Measurements from ENCODE around the gene NEURL3. TPM values are rescaled to one million over a fixed set of nuclear protein-coding genes. Genes with fewer than 3 reads are reported as not detected.

The NEURL3 gene
- total and polyA plus RNA-seq, 12 donors, result 0.03 to 0.41 (median 0.18) TPM; not detected in 8

DNA sequence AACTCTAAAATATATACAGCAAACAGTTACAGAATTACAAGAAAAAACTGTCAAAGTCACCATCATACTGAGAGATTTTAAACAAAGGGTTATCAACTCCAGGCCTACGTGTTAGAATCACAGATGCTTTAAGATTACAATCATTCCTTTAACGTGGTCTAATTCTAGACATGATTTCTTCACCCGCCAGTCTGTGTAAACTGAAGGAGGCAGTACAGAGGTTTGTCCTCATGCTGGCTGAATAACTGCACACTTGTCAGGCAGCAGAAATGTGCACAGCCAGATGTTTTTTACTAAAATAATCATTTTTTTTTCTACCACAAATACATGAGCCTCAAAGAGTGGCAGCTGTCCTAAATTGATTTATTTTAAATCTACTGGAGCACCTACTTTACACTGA, 15.5 kb upstream of the NEURL3 start:
- H3K4me1 ChIP-seq (replicated peaks in 1 of 2), result no peaks in the 10 kb centered on the region
- no peak overlapping the region for H3K27ac ChIP-seq
- no peak for DNase-seq
- H3K4me3 ChIP-seq, result no peak overlapping the region
- intact Hi-C loops (cut with DNase I), result no loop called here
- WGBS, 4 donors, result 71 to 82% (median 80%) methylated on average over 3 of the region's 3 CpGs
- no peaks in the 10 kb centered on the region for H3K36me3 ChIP-seq (replicated peaks in 1 of 2)
- no peak for TF ChIP-seq POLR2A (IDR thresholded peaks at IDR 0.05)
- TF ChIP-seq, protein P1, sequence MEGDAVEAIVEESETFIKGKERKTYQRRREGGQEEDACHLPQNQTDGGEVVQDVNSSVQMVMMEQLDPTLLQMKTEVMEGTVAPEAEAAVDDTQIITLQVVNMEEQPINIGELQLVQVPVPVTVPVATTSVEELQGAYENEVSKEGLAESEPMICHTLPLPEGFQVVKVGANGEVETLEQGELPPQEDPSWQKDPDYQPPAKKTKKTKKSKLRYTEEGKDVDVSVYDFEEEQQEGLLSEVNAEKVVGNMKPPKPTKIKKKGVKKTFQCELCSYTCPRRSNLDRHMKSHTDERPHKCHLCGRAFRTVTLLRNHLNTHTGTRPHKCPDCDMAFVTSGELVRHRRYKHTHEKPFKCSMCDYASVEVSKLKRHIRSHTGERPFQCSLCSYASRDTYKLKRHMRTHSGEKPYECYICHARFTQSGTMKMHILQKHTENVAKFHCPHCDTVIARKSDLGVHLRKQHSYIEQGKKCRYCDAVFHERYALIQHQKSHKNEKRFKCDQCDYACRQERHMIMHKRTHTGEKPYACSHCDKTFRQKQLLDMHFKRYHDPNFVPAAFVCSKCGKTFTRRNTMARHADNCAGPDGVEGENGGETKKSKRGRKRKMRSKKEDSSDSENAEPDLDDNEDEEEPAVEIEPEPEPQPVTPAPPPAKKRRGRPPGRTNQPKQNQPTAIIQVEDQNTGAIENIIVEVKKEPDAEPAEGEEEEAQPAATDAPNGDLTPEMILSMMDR (IDR thresholded peaks at IDR 0.05), result no peak
- H3K27me3 ChIP-seq, result no peaks in the 10 kb centered on the region
- H3K9me3 ChIP-seq (replicated peaks in 1 of 3), result peaks cover 0 to 6% (median 4%) of the 10 kb centered on the region in 3 donors

DNA sequence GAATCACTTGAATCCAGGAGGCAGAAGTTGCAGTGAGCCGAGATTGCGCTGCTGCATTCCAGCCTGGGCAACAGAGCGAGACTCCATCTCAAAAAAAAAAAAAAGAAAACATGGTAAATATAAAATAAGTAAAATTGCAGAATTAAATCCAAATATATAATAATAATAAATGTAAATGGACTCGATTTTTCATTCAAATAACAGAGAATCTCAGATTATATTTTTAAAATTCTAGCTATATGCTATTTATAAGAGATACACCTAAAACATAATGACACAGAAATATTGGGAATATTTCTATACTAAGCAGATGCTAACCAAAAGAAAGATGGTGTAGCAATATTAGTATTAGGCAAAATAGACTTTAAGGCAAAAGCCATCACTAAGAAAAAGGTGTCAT, 15.1 kb upstream of the NEURL3 start:
- intact Hi-C loops (cut with DNase I), result no loop called here
- TF ChIP-seq, protein P1 (IDR thresholded peaks at IDR 0.05), result no peak
- TF ChIP-seq POLR2A (IDR thresholded peaks at IDR 0.05), result no peak
- Histone ChIP-seq H3K9me3 (replicated peaks in 1 of 3) (peaks cover 0 to 6% (median 4%) of the 10 kb centered on the region in 3 donors), H3K4me3 (no peak overlapping the region), H3K4me1 (replicated peaks in 1 of 2) (no peaks in the 10 kb centered on the region), H3K36me3 (replicated peaks in 1 of 2) (no peaks in the 10 kb centered on the region), H3K27ac (no peak overlapping the region), H3K27me3 (no peaks in the 10 kb centered on the region)
- no peak for DNase-seq
- WGBS, 4 donors, result 76 to 86% (median 81%) methylated on average over 4 of the region's 4 CpGs

DNA sequence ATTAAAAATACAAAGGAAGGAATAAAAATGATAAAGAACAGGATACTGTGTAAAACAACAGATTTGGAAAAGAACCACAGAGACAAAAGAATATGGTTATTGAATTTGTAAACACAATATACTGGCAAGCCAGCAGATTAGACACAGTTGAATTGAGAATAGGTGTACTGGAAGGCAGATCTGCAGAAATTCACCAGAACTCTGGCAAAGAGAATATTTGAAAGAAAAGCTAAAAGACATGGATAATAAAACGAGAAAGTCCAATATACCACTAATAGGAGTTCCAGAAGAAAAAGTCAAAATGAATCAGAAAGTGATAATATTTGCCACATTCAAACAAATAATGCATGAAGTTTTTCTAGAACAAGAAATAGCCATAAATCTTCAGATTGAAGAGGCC, 11.9 kb upstream of the NEURL3 start:
- H3K4me1 ChIP-seq (replicated peaks in 1 of 2), result no peaks in the 10 kb centered on the region
- H3K36me3 ChIP-seq (replicated peaks in 1 of 2), result no peaks in the 10 kb centered on the region
- no peak overlapping the region for H3K4me3 ChIP-seq
- TF ChIP-seq POLR2A (IDR thresholded peaks at IDR 0.05), result no peak
- TF ChIP-seq, protein P1 (IDR thresholded peaks at IDR 0.05), result no peak
- peaks cover 1% of the 10 kb centered on the region for H3K27me3 ChIP-seq
- intact Hi-C loops (cut with DNase I), result loop anchor here in 1 of 2 donors (10.0 kb wide), 1 partner anchor 382 kb away; the partner anchor contains the start of gene ASTL
- no peak overlapping the region for H3K27ac ChIP-seq
- H3K9me3 ChIP-seq (replicated peaks in 1 of 3), result peaks cover 0 to 6% (median 4%) of the 10 kb centered on the region in 3 donors
- DNase-seq, result no peak
- WGBS, 4 donors, result 68 to 86% (median 77%) methylated on average over 1 of the region's 1 CpG

DNA sequence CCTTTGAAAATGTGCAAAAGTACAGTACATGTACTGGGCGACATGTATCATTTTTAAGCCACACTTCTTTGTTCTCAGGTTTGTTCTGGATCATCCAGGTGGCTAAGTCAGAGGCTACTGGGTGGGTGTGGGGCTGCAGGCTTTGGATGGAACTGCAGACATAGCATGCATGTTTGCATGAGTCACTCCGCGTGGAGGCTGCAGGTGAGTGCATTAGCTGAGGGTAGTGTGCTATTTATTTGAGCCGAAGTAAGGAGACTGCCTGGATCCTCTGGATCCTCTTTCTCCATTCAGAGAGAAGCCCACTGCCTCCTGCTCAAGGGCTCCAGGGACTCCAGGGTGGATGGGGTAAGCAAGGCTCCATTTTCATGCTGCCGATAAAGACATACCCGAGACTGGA, 9.4 kb upstream of the NEURL3 start:
- peak in 1 of 7 donors; percentile 5 for DNase-seq
- Histone ChIP-seq H3K4me3 (no peak overlapping the region), H3K27me3 (peaks cover 4% of the 10 kb centered on the region), H3K27ac (no peak overlapping the region), H3K36me3 (replicated peaks in 1 of 2) (no peaks in the 10 kb centered on the region), H3K9me3 (replicated peaks in 1 of 3) (peaks cover 0 to 6% (median 4%) of the 10 kb centered on the region in 3 donors), H3K4me1 (replicated peaks in 1 of 2) (no peaks in the 10 kb centered on the region)
- no peak for TF ChIP-seq POLR2A (IDR thresholded peaks at IDR 0.05)
- TF ChIP-seq, protein P1 (IDR thresholded peaks at IDR 0.05), result no peak
- intact Hi-C loops (cut with DNase I), result loop anchor here in 1 of 2 donors (10.0 kb wide), 1 partner anchor 380 kb away; the partner anchor contains the start of gene ASTL
- 83 to 88% (median 86%) methylated on average over 6 of the region's 6 CpGs for WGBS, 4 donors

Measured in adrenal gland (tissue), 12 donors.